ENCODE results near the gene GALNT2.

The GALNT2 gene

GRCh38 chr1:230206976-230207375 is 139.9 kb downstream of the GALNT2 start:
- no peak overlapping the region for H3K27ac ChIP-seq
- TF ChIP-seq, protein P1, sequence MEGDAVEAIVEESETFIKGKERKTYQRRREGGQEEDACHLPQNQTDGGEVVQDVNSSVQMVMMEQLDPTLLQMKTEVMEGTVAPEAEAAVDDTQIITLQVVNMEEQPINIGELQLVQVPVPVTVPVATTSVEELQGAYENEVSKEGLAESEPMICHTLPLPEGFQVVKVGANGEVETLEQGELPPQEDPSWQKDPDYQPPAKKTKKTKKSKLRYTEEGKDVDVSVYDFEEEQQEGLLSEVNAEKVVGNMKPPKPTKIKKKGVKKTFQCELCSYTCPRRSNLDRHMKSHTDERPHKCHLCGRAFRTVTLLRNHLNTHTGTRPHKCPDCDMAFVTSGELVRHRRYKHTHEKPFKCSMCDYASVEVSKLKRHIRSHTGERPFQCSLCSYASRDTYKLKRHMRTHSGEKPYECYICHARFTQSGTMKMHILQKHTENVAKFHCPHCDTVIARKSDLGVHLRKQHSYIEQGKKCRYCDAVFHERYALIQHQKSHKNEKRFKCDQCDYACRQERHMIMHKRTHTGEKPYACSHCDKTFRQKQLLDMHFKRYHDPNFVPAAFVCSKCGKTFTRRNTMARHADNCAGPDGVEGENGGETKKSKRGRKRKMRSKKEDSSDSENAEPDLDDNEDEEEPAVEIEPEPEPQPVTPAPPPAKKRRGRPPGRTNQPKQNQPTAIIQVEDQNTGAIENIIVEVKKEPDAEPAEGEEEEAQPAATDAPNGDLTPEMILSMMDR (IDR thresholded peaks at IDR 0.05; ENCODE audit: low read depth, low read length): no peak

DNA sequence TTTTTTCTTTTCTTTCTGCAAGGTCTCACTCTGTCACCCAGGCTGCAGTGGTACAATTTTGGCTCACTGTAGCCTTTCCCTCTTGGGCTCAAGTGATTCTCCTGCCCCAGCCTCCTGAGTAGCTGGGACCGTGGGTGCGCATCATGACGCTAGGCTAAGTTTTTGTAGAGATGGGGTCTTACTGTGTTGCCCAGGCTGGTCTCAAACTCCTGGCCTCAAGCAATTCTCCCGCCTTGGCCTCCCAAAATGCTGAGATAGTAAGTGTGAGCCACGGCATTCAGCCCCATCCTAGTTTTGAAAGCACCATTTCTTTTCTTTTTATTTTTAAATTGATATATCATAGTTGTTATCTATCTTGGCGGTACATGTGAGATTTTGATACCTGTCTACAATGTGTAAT is 140.6 kb downstream of the GALNT2 start:
- Histone ChIP-seq H3K9me3 (ENCODE audit: severe bottlenecking) (no peaks in the 10 kb centered on the region), H3K27ac (no peak overlapping the region), H3K27me3 (ENCODE audit: insufficient read depth, low read depth, severe bottlenecking) (no peaks in the 10 kb centered on the region), H3K36me3 (peaks cover 15% of the 10 kb centered on the region), H3K4me3 (ENCODE audit: low read depth, low read length) (no peak overlapping the region)
- TF ChIP-seq, protein P1 (IDR thresholded peaks at IDR 0.05; ENCODE audit: low read depth, low read length): no peak
- DNase-seq: no peak

More at GRCh38 chr1:230206976-230207375, 139.9 kb downstream of the GALNT2 start:
- no peak for DNase-seq
- peaks cover 15% of the 10 kb centered on the region for H3K36me3 ChIP-seq
- no peak overlapping the region for H3K4me3 ChIP-seq (ENCODE audit: low read depth, low read length)
- no peaks in the 10 kb centered on the region for H3K27me3 ChIP-seq (ENCODE audit: insufficient read depth, low read depth, severe bottlenecking)
- no peaks in the 10 kb centered on the region for H3K9me3 ChIP-seq (ENCODE audit: severe bottlenecking)

- DNase-seq: no peak
- Histone ChIP-seq H3K27ac (no peak overlapping the region), H3K9me3 (ENCODE audit: severe bottlenecking) (no peaks in the 10 kb centered on the region), H3K36me3 (peaks cover 15% of the 10 kb centered on the region), H3K27me3 (ENCODE audit: insufficient read depth, low read depth, severe bottlenecking) (no peaks in the 10 kb centered on the region), H3K4me3 (ENCODE audit: low read depth, low read length) (no peak overlapping the region)
- TF ChIP-seq, protein P1 (IDR thresholded peaks at IDR 0.05; ENCODE audit: low read depth, low read length): no peak
Measured at GRCh38 chr1:230208619-230209261, 141.7 kb downstream of the GALNT2 start.

GRCh38 chr1:230210326-230210980 is 143.4 kb downstream of the GALNT2 start:
- Histone ChIP-seq H3K27me3 (ENCODE audit: insufficient read depth, low read depth, severe bottlenecking) (no peaks in the 10 kb centered on the region), H3K9me3 (ENCODE audit: severe bottlenecking) (no peaks in the 10 kb centered on the region), H3K36me3 (peaks cover 2% of the 10 kb centered on the region; the same call in 1 of the 2 replicates), H3K4me3 (ENCODE audit: low read depth, low read length) (no peak overlapping the region), H3K27ac (no peak overlapping the region)
- TF ChIP-seq, protein P1 (IDR thresholded peaks at IDR 0.05; ENCODE audit: low read depth, low read length): no peak
- no peak for DNase-seq

- Histone ChIP-seq H3K4me3 (ENCODE audit: low read depth, low read length) (no peak overlapping the region), H3K27ac (no peak overlapping the region), H3K36me3 (no peaks in the 10 kb centered on the region), H3K27me3 (ENCODE audit: insufficient read depth, low read depth, severe bottlenecking) (no peaks in the 10 kb centered on the region), H3K9me3 (ENCODE audit: severe bottlenecking) (no peaks in the 10 kb centered on the region)
- TF ChIP-seq, protein P1 (IDR thresholded peaks at IDR 0.05; ENCODE audit: low read depth, low read length): no peak
- no peak for DNase-seq
Measured at GRCh38 chr1:230210981-230211336, 143.9 kb downstream of the GALNT2 start.
